GM04503 (cell line): ENCODE measurements around the gene WDTC1.
"Not testable (repeated sequence)": the region's sequence is repeated elsewhere in the genome, so short reads cannot be mapped to it uniquely, and the experiment has no call there.

Experiments
- DNase-seq: peaks from one replicate; pipeline ENCODE4 v3.0.0-alpha.2; 2012; ENCODE audit warnings: low read depth

WDTC1 gene

DNA sequence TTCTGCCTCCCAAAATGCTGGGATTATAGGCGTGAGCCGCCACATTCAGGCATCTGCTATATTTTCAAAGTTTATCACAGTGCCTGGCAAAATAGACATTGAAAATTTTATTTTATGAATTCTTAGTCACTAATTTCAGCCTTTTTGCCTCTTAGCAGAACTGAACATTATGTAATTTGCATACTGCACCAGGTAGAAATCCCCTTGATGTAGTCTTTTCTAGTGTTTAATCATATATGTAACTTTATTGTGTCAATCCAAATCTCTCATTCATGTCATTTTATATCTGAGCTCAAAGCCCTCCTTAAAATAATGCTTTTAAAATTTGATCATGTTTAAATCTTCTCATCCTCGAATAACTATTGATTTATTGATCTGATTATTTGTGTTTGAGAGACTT lies 19.2 kb downstream of the WDTC1 start:
- no peak for DNase-seq

DNA sequence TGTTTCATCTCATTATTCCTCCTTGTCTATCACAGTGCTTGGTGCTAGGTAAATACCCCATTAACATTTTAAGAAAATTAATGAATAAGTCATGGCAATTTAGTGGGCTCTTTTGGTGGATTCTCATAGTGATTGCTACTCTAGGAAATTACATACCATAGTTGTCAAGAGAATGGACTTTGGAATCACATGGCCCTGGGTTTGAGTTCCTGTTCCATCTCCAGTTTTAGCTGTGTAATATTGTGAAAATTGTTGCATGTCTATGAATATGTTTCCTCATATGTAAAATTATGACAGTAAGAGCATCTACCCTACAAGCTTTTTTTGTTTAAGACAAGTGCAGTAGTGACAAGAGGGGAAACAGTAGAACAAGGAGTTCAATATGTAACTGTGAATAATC lies 20.7 kb downstream of the WDTC1 start:
- DNase-seq = no peak

DNA sequence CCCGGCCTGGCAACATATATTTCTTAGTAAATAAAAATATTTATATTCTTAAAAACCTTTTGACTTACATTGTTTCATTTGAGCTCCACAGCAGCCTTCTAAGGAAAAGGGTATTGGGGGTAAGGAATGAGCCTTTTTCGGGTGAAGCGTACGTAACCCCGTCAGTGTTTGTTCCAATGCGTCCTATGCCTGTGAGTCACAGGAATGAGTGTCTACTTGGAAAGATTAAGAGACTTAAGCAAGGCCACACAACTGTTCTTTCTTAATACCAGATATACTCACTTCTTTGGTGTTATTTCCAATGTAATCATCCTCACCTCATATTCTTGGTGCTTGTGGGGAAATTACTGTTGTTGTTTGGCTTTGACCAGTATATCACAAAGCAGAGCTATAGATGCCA lies 22.7 kb downstream of the WDTC1 start:
- no peak for DNase-seq

DNA sequence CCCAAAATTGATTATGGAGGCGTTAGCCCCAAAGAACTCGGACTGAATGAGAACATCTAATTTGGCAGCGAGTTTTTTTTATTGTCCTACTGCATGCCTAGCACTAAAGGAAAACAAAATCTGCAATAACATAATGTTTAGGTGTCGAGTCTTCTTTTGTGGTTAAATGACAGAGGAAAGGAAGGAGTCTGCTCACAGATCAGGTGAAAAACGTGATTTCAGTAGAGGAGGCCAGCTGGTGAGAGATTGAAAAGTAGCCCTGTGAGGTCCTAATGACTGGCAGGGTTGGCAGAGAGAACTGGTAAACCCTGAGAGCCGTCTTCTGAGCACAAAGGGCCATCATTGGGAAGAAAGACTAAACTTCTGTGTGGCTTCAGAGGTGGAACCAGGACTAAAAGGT lies 24.2 kb downstream of the WDTC1 start:
- DNase-seq = no peak

DNA sequence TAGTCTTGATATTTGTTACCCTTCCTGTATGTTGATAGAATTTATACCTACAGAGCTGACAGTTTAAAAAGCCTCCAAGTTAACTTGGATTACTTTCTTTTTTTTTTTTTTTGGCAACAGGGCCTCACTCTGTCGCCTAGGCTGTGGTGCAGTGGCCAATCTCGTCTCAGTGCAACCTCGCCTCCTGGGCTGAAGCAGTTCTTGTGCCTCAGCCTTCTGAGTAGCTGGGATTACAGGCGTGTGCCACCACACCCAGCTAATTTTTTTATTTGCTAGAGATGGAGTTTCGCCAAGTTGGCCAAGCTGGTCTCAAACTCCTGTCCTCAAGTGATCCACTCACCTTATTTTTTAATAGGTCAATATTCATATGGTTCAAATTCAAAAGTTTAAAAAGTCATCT lies 32.7 kb downstream of the WDTC1 start:
- DNase-seq = no peak

DNA sequence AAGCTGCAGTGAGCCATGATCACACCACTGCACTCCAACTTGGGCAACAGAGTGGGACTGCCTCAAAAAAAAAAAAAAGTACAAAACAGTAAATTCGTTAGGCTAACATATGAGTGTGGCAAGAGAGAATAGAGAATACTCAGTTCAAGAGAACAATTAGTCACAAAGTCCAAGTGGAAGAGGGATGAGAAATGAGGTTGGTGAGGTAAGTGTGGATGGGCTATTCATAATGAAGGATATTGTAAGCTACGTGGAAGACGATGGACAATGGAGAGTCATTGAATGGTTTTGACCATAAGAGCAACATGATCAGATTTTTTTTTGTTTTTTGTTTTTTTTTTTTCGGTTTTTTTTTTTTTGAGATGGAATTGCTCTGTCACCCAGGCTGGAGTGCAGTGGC lies 34.8 kb downstream of the WDTC1 start:
- no peak for DNase-seq

DNA sequence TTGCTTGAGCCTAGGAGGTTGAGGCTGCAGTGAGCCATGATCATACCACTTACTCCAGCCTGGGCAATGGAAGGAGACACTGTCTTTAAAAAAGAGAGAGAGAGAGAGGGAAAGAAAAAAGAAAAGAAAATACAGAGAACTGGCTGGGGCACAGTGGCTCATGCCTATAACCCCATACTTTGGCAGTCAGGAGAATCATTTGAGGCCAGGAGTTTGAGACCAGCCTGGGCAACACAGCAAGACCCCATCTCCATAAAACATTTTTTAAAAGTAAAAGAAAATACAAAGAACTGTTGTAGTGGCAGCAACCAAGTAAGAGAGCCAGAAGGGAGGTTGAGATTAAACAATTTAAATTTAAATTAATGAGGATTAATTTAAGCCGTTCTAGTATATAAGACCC lies 39.8 kb downstream of the WDTC1 start:
- no peak for DNase-seq

DNA sequence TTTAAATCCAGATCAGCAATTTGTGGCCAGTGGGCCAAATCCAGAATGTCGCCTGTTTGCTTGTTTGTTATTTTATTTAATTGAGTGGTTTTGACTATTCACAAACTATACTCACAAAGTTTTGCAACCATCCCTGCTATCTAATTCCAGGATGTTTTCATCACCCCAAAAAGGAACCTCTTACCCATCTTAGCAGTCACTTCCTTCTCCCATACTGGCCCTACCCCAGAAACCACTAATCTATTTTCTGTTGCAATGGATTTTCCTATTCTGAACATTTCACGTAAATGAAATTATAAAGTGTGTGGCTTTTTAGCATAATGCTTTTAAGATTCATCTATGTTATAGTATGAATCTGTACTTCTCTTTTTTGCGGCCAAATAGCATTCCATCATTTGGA lies 41.3 kb downstream of the WDTC1 start:
- DNase-seq = no peak

DNA sequence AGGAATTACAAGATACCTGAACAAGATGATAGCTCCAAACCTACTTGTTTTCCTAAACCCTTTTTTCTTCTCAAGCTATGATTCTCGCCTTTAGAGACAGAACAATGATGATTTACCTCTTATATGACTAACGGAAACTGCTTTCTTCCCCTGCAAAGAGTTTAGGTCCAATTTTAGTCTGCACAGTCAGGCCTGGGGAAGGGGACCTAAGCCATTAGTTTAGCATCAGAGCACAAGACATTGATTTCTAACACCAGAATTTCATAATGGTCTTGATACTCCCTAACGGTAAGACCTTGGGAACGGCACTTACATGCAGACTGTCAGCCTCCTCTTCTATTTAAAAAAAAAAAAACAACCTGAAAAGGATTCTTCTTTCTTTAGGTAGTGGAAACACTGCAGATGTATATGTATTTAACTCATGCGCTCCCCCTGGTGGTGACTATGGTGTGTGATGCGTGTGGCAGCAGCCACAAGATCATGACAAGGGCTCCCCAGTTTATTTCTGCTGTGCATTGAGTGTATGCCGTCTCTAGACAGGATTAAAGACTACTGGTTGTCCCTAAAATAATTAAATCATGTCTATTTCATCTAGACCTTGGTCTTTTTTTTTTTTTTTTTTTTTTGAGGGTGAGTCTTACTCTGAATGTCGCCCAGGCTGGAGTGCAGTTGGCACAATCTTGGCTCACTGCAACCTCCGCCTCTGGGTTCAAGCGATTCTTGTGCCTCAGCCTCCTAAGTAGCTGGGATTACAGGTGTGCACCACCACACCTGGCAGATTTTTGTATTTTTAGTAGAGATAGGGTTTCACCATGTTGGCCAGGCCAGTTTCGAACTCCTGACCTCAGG lies 50.2 kb downstream of the WDTC1 start:
- DNase-seq = no peak

DNA sequence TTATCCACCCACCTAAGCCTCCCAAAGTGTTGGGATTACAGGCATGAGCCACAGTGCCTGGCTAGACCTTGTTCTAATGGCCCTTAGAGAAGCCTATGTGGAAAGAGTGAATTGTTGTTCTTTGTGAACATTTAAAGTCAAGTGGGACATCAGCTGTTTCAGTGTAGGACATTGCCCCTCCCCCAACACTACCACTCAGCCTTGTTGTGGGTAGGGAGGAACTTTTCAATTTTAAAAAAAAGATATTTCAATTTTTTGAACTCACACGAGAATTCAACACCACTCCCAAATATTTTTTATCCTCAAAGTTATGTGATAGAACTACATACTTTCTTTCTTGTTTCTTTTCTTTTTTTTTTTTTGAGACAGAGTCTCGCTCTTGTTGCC lies 50.8 kb downstream of the WDTC1 start:
- no peak for DNase-seq

DNA sequence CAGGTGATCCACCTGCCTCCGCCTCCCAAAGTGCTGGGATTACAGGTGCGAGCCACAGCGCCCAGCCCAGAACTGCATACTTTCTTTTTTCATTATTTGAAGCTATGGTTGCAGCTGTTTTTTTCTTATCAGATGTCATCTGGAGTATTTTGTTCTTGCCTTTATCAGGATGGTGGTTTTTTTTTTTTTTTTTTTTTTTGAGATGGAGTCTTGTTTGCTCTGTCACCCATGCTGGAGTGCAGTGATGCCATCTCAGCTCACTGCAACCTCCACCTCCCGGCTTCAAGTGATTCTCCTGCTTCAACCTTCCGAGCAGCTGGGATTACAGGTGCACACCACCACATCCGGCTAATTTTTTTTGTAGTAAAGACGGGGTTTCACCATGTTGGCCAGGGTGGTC lies 51.4 kb downstream of the WDTC1 start:
- not testable (repeated sequence) for DNase-seq

DNA sequence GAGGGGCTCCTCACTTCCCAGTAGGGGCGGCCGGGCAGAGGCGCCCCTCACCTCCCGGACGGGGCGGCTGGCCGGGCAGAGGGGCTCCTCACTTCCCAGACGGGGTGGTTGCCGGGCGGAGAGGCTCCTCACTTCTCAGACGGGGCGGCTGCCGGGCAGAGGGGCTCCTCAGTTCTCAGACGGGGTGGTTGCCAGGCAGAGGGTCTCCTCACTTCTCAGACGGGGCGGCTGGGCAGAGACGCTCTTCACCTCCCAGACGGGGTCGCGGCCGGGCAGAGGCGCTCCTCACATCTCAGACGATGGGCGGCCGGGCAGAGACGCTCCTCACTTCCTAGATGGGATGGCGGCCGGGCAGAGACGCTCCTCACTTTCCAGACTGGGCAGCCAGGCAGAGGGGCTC lies 54.7 kb downstream of the WDTC1 start:
- DNase-seq = not testable (repeated sequence)

DNA sequence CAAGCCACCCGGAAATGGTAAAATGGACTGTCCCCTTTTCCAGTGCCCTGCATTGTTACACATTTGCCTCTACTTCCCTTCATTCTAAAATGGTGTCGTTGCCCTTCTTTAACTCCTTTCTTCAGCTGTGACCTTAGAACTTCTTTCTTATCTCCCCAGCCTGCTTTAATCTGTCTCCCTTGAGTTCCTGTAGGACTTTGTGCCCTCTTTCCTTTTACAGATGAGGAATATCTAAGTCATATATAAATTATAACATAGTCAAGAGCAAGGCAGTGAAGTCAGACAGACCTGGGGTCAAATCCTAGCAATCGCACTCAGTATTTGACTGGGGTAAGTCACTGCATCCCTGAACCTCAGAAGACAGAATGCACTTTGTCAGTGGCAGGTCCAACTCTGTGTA lies 56.1 kb downstream of the WDTC1 start:
- DNase-seq = no peak

DNA sequence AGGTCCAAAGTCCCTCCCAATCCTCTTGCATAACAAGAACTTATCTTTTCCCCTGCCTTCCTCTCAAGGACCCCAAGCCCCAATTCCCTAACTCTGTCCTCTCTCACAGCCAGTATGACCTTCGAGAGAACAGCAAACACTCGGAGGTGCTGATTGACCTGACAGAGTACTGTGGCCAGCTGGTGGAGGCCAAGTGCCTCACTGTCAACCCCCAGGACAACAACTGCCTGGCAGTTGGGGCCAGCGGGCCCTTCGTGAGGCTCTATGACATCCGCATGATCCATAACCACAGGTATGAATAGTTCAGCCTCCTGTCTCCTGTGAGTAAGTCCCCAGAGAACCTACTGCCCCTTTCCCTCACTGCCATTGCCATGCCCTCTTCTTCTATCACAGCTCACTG lies 57.7 kb downstream of the WDTC1 start:
- no peak for DNase-seq

DNA sequence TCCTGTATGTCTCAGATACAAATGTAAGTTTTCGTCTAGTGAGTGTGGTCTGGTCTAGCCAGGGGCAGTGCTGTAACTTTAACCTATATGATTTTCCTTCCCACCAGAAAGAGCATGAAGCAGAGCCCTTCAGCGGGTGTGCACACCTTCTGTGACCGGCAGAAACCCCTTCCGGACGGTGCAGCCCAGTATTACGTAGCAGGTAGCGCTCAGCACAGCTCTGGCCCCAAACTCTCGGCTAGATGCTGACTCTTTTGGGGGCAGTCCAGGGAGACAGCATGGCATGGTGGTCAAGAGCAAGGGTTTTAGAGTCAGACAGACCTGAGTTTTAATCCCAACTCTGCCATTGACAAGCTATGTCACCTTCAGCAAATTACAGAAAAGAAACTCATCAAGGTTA lies 59.5 kb downstream of the WDTC1 start:
- no peak for DNase-seq

DNA sequence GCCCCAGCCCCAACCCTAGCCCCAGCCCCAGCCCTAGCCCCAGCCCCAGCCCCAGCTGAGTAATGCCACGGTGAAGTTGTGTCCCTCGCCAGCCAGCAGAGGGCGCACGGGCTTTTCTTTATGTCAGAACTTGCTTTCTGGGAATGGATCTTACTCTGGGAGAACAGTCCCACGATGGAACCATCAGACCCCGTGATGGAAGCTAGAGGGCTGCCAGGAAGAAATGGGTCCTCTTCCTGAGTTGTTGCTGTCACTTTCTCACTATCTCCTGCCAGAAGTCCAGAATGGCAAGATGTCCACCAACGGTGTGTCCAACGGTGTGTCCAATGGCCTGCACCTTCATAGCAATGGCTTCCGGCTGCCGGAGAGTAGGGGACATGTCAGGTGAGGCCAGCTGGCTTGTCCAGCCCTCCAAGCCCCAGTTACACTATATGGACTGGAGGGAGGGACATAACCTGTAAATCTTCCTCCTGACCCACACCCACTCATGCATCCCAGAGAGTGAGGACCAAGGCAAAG lies 62.4 kb downstream of the WDTC1 start:
- no peak for DNase-seq

DNA sequence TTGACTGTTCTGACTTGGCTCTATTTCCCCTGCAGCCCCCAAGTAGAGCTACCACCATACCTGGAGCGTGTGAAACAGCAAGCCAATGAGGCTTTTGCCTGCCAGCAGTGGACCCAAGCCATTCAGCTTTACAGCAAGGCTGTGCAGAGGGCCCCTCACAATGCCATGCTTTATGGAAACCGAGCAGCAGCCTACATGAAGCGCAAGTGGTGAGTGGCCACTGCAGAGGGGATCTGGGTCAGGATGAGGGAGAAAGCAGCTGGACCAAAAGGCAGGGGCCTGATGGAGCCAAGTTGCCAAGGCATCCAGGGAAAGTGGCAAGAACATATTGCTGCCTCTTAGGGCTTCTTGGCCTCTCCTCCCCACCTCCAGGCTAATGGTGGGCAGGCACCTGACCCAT lies 63.5 kb downstream of the WDTC1 start:
- DNase-seq = no peak

DNA sequence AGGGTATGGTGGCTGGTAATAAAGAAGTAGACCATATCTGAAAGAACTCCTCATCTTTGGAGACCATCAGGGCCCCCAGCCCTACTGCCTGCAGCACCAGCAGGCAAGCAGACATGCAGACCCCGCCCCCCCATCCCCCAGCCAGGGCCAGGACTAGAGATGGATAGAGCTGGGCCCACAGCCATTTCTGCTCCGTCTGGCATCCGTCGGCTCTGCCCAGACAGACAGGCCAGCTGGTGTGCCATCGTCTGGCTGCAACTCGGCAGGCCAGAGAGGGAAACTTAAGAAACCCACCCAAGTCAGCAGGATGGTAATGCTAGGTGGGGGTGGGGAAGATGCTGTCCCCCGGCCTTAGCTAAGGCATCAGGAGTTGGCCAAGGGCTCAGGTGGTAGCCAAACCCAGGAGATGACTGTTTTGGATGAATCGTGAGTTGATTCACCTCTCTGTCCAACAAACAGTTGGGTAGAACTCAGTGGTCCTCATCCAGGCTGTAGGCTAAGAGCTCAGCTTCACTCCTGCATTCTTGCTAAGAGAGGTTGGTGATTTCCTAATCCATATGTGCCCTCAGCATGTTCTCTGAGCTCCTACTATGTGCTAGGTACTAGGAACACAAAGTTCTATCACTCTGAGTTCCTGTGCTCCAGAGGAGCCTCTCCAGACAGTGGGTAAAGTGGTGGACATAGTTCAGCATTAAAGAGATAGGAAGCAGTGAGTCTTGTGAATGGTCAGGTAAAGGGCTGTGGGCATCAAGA lies 64.4 kb downstream of the WDTC1 start:
- no peak for DNase-seq

DNA sequence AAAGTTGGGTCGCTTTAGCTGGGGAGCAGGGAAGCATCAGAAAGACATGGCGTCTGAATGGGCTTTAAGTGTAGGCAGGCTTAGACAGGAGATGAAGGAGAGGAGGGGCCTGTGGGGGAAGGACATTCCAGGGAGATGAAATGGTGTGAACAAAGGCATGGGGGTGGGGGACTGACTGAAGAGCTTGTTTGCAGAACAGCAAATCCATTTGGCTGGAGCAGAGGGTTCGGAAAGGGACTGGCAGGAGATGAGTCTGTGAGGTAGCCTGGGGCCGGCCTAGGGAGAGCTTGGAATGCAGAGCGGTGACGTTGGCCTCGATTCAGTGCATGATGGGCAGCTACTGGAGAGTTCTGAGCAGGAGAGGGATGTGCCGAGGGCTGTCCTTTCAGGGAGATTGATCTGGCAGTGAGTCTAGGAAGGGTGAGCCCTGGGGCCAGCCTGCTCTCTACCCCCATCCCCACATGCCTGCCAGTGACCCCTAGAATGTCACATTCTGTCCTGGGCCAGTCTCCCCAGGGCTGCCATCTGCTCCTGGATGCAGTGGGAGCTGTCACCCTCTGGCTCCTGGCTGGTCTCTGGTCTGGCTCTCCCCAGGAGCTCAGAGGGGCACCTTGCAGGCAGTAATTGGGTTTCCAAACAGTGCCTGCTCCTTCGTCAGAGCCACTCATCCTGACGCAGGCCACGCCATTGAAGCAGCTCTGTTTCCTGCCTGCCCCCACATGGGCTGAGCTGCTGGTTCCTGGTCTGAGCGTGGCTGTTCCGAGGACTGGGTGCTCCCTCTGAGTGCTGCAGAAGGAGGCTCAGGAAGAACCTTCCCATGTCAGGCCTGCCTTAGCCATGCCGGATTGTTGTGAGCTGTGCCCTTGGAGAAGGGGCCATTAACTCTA lies 65.2 kb downstream of the WDTC1 start:
- DNase-seq = peak; percentile 98

DNA sequence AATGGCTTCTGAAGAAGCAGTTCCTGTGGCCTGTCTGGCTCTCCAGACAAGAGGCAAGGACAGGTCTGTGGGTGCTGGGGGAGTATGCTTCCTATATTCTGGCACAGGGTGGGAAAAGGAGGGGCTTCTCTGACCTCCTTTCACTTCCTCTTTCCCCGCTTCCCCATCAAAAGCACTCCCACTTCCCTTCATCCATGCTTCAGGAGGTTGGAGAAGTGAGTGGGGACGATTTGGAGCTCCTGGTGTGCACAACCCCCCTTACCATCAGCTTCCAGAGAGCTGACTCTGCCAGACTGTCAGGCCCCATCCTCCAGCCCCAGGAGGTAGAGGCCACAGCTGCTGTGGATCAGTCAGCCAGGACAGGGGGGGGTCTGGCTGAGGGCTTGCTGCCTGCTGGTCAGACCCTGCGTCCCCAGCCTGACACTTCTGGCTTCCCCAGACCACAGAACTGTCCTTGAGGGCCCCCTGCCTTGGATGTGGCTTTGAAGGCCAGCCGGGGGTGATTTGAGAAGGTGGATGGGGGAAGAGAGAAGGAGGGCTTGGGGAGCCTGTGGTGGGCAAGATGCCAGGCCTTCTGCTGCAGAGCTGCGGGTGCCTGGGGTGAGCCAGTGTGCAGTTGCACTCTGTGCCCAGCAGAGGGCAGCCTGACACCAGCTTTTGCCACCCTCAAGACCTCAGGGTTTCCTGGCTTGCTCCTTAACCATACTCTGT lies 66.1 kb downstream of the WDTC1 start:
- DNase-seq = no peak

DNA sequence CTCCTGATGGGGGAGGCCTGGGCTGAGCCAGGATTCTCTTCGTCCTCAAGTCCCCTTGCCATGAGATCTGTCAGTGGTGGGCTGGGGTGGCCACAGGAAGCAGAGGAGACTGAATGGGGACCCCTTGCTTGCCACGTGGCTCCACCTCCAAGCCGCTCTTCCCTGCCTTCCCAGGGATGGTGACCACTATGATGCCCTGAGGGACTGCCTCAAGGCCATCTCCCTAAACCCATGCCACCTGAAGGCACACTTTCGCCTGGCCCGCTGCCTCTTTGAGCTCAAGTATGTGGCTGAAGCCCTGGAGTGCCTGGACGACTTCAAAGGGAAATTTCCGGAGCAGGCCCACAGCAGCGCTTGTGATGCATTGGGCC lies 66.6 kb downstream of the WDTC1 start:
- no peak for DNase-seq
